KMS-11 (cell line): Measurements from ENCODE around the gene ANKRD44.

ENCODE experiments used
- H2AFZ ChIP-seq: fragments of 200-600 bp; sonication (generic); 2 replicates; pipeline ENCODE4 v1.6.1; 2016; ENCODE audit warnings: antibody characterized with exemption, mixed run types, low read depth
- H3K27ac ChIP-seq: fragments of 200-600 bp; sonication (generic); 2 replicates; pipeline ENCODE4 v1.6.1; 2016; ENCODE audit warnings: mild to moderate bottlenecking, mixed run types
- H3K27me3 ChIP-seq: fragments of 200-600 bp; sonication (generic); 2 replicates; pipeline ENCODE4 v1.6.1; 2017; ENCODE audit warnings: mild to moderate bottlenecking, low read depth, mixed run types, moderate library complexity; ENCODE audit not compliant: insufficient read depth
- H3K36me3 ChIP-seq: fragments of 200-600 bp; sonication (generic); 2 replicates; pipeline ENCODE4 v1.6.1; 2017; ENCODE audit warnings: mild to moderate bottlenecking, mixed run types; ENCODE audit not compliant: insufficient read depth
- H3K4me1 ChIP-seq: fragments of 200-600 bp; sonication (generic); 2 replicates; pipeline ENCODE4 v1.6.1; 2016; ENCODE audit warnings: mild to moderate bottlenecking, low read depth, mixed run types; ENCODE audit not compliant: poor library complexity, severe bottlenecking
- H3K4me2 ChIP-seq: fragments of 200-600 bp; sonication (generic); 2 replicates; pipeline ENCODE4 v1.7.0; 2016; ENCODE audit warnings: mild to moderate bottlenecking, mixed run types
- H3K4me3 ChIP-seq: fragments of 200-600 bp; sonication (generic); IDR thresholded peaks from 2 replicates; pipeline ENCODE4 v1.6.1; 2017; ENCODE audit warnings: low read depth, low read length, mixed read lengths; ENCODE audit not compliant: insufficient read depth
- H3K79me2 ChIP-seq: fragments of 200-600 bp; sonication (generic); 2 replicates; pipeline ENCODE4 v1.6.1; 2016; ENCODE audit warnings: low read depth, mixed run types; ENCODE audit not compliant: insufficient read depth
- H3K9ac ChIP-seq: fragments of 200-600 bp; sonication (generic); 2 replicates; pipeline ENCODE4 v1.6.1; 2016; ENCODE audit warnings: mild to moderate bottlenecking, mixed run types
- H4K20me1 ChIP-seq: fragments of 200-600 bp; sonication (generic); 2 replicates; pipeline ENCODE4 v1.6.1; 2016; ENCODE audit warnings: mild to moderate bottlenecking, mixed run types; ENCODE audit not compliant: insufficient read depth
- CTCF ChIP-seq: fragments of 200-600 bp; sonication (generic); conservative IDR thresholded peaks from 2 replicates; pipeline ENCODE4 v1.6.1; 2017; ENCODE audit warnings: low read depth, mild to moderate bottlenecking, antibody characterized with exemption, low read length, moderate library complexity, mixed read lengths

Gene ANKRD44

DNA sequence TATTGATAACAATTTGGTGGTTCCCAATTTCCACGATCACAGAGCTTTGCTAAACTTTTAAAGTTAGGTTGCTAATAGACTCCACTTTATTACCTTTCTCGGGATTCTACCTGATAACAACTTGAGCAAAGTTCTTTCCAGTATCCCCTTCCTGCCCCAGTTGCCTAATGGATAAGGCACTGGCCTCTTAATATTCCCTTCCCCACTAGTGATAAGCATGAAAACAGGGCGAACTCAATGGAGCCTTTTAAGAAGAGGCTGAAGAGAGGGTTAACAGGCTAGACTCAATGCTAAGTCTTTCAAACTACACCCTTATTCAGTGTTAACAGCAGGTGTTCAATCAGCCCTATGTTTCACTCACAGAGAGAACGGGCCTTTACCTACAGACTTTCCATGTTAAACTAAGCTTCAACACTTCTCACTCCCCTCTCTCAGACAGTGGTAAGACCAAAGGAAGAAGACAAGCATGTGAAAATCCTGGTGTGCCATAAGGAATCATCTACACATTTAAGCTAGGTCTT lies 75.8 kb downstream of the ANKRD44 start:
- Histone ChIP-seq H3K4me3 (no peak overlapping the region), H3K9ac (no peak overlapping the region), H3K79me2 (no peaks in the 10 kb centered on the region; the same call in 1 of the 2 replicates), H2AFZ (no peak overlapping the region), H3K36me3 (no peaks in the 10 kb centered on the region), H3K27me3 (no peaks in the 10 kb centered on the region), H3K4me1 (peaks cover 16% of the 10 kb centered on the region), H4K20me1 (no peaks in the 10 kb centered on the region), H3K27ac (no peak overlapping the region), H3K4me2 (no peak overlapping the region)
- no peak for TF ChIP-seq CTCF

DNA sequence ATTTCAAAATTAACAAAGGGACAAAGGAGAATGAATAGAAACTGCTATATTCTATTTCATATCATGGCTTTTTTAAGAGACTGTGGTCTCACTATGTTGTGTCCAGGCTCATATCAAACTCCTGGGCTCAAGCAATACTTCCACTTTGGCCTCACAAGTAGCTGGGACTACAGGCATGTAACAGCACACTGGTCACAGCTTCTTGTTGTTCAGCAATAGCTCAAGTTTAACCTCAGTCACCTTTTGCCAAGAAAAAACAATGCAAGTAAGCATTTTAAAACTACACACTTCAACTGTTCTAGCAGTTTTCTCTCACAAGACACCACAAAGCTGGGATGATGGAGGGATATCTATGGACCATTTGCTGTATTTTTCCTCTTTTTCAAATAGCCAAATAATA lies 77.1 kb downstream of the ANKRD44 start:
- no peak overlapping the region for H3K4me3 ChIP-seq
- no peak overlapping the region for H3K9ac ChIP-seq
- H3K36me3 ChIP-seq: no peaks in the 10 kb centered on the region
- no peak overlapping the region for H3K4me2 ChIP-seq
- no peaks in the 10 kb centered on the region for H4K20me1 ChIP-seq
- H3K27ac ChIP-seq: no peak overlapping the region
- H2AFZ ChIP-seq: no peak overlapping the region
- peaks cover 6% of the 10 kb centered on the region for H3K4me1 ChIP-seq
- no peak for TF ChIP-seq CTCF
- no peaks in the 10 kb centered on the region for H3K79me2 ChIP-seq
- H3K27me3 ChIP-seq: no peaks in the 10 kb centered on the region

GRCh38 chr2:197232010-197232409 lies 78.6 kb downstream of the ANKRD44 start:
- Histone ChIP-seq H3K27ac (no peak overlapping the region), H2AFZ (no peak overlapping the region), H3K27me3 (no peaks in the 10 kb centered on the region), H3K4me1 (no peaks in the 10 kb centered on the region), H3K36me3 (no peaks in the 10 kb centered on the region), H3K4me3 (no peak overlapping the region), H3K79me2 (no peaks in the 10 kb centered on the region), H4K20me1 (no peaks in the 10 kb centered on the region), H3K4me2 (no peak overlapping the region), H3K9ac (no peak overlapping the region)
- TF ChIP-seq CTCF: no peak

DNA sequence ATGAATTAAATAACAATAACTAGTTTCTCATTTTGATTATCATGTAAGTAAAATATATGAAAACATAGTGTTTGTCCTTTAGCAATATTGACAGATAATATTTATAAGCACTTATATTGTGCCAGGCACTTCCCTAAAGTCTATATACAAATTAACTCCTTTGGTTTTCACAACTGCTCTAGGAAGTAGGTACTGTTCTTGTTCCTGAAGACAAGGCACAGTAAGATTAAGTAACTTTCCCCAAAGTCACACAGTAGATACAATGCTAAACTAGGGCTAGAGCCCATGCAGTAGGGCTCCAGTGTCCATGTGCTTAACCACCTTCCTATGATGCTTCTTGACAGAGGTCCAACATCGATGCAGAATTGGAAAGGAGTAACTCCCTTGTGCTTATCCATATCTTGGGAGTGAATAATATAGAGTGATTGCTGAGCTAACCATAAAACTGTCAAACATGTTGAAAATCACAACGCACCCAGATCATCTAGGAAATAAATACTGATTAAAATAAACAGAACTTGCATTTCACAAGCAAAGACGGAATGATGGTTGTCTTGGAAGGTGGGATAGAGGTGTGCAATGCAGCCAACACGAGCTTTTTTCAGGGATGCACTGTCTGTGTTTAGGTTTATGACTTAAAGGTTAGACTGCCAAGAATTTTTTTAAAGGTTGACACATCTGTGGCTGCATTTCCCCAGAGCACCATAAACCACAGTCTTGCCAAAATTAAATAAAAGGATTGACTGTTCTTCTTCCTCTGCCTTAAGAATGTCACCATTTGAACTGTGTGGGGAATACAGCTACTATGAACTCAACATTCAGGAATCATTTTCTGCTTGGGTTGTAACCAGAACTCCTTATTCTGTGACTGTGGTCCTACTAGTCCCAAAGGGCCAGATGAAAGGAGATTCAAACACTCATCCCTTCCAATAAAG lies 80.8 kb downstream of the ANKRD44 start:
- no peak overlapping the region for H3K4me2 ChIP-seq
- no peaks in the 10 kb centered on the region for H3K79me2 ChIP-seq

More for the DNA sequence above, 80.8 kb downstream of the ANKRD44 start:
- Histone ChIP-seq H3K4me3 (no peak overlapping the region), H3K27ac (no peak overlapping the region), H3K27me3 (no peaks in the 10 kb centered on the region), H3K9ac (no peak overlapping the region), H3K36me3 (no peaks in the 10 kb centered on the region), H3K4me1 (no peaks in the 10 kb centered on the region), H2AFZ (no peak overlapping the region), H4K20me1 (no peaks in the 10 kb centered on the region)
- TF ChIP-seq CTCF: no peak
